HepG2 (cell line): ENCODE measurements around the gene SIX5. TPM values are rescaled to one million over a fixed set of nuclear protein-coding genes. Genes with fewer than 3 reads are reported as not detected.
A peak's percentile ranks its signal among the peaks of the same experiment; 100 is the strongest.

Experiments used
- ATAC-seq: fragments of 200-7000 bp; cut with Tn5 transposase; 3 replicates; pipeline ENCODE4 v1.9.1; 2020; ENCODE audit warnings: mild to moderate bottlenecking, moderate library complexity
- BruUV-seq: library from RNA; stranded (reverse); fragments of 400-500 nt; replicated peaks from 2 replicates; lab custom pipeline; 2021; lab: Mats Ljungman, UMichigan
- CTCF ChIA-PET: fragments of 300-600 bp; formaldehyde crosslinking; extraction: SDS; loops from one replicate; lab custom pipeline; 2021; ENCODE audit warnings: low total read pairs, inconsistent platforms, low intra/inter-chr PET ratio; lab: Yijun Ruan, JAX
- POLR2A ChIA-PET: fragments of 350-600 bp; sonication (Branson Sonifier 250); formaldehyde crosslinking; loops from one replicate; lab custom pipeline; 2020; ENCODE audit warnings: antibody characterized with exemption, inconsistent platforms; lab: Yijun Ruan, JAX
- DNase-seq: peaks from one replicate; pipeline ENCODE4 v3.0.0-alpha.2; 2015; ENCODE audit warnings: low spot score
- FAIRE-seq: peaks from 3 replicates; lab custom pipeline; 2011; peaks lifted over from hg19 to GRCh38; lab: Jason Lieb, UNC
- H2AFZ ChIP-seq: one replicate; pipeline ENCODE4 v1.6.1; 2011; ENCODE audit warnings: low read length, inconsistent platforms
- H3K27ac ChIP-seq: fragments of 300-600 bp; 3 replicates; pipeline ENCODE4 v1.8.0; 2011; ENCODE audit warnings: mixed run types, mild to moderate bottlenecking, mixed read lengths, low read length, inconsistent platforms; ENCODE audit not compliant: insufficient read depth; ENCODE audit errors: extremely low read length
- H3K27me3 ChIP-seq, 2 experiments: fragments of 200-600 bp in 1 of 2; 2 replicates in 1 of 2; 3 replicates in 1 of 2; pipeline versions ENCODE4 v1.6.0 to v1.8.0; 2011; ENCODE audit warnings: low read length in 2 of 2, mild to moderate bottlenecking in 2 of 2, moderate library complexity in 2 of 2, inconsistent platforms in 1 of 2; ENCODE audit not compliant: insufficient read depth in 2 of 2, control insufficient read depth in 1 of 2
- H3K36me3 ChIP-seq, 2 experiments: fragments of 200-600 bp in 1 of 2; replicated peaks in 1 of 2; 2 replicates in 1 of 2; 3 replicates in 1 of 2; pipeline versions ENCODE4 v1.5.1 to v1.8.0; 2011; ENCODE audit warnings: low read length in 2 of 2, inconsistent platforms in 1 of 2; ENCODE audit not compliant: insufficient read depth in 2 of 2, control insufficient read depth in 1 of 2
- H3K4me1 ChIP-seq: 2 replicates; pipeline ENCODE4 v1.5.1; 2012; ENCODE audit warnings: low read length, inconsistent platforms; ENCODE audit not compliant: insufficient read depth
- H3K4me2 ChIP-seq: 2 replicates; pipeline ENCODE4 v1.6.0; 2011; ENCODE audit warnings: low read depth, low read length, inconsistent platforms
- H3K4me3 ChIP-seq, 3 experiments: fragments of 200-600 bp in 1 of 3; sonication (generic), shearing (Covaris generic) in 1 of 3; replicated peaks in 1 of 3; 2 replicates each; pipeline ENCODE4 v1.5.1; 2011 to 2016; ENCODE audit warnings: low read length in 3 of 3, inconsistent platforms in 2 of 3, low read depth in 2 of 3, mild to moderate bottlenecking in 2 of 3, control low read depth in 1 of 3, mixed read lengths in 1 of 3; ENCODE audit not compliant: insufficient read depth in 1 of 3
- H3K79me2 ChIP-seq: one replicate; pipeline ENCODE4 v1.6.1; 2011; ENCODE audit warnings: low read length, inconsistent platforms; ENCODE audit not compliant: insufficient read depth
- H3K9ac ChIP-seq: 2 replicates; pipeline ENCODE4 v1.6.0; 2011; ENCODE audit warnings: mild to moderate bottlenecking, low read depth, low read length, inconsistent platforms; ENCODE audit not compliant: insufficient read depth
- H3K9me3 ChIP-seq: 2 replicates; pipeline ENCODE4 v1.5.1; 2012; ENCODE audit warnings: mild to moderate bottlenecking, low read length
- H4K20me1 ChIP-seq: 2 replicates; pipeline ENCODE4 v1.6.0; 2011; ENCODE audit warnings: inconsistent platforms, mild to moderate bottlenecking, low read length, moderate library complexity; ENCODE audit not compliant: insufficient read depth
- AGO2 ChIP-seq: fragments of 200-400 bp; formaldehyde crosslinking; optimal IDR thresholded peaks from 2 replicates; pipeline ENCODE3; 2017; ENCODE audit warnings: mild to moderate bottlenecking, low read depth, low read length, moderate library complexity
- ASH2L ChIP-seq: fragments of 300-600, 200-600 bp; sonication (generic); IDR thresholded peaks from 2 replicates; pipeline ENCODE4 v1.7.0; 2017; ENCODE audit warnings: low read depth, mild to moderate bottlenecking, moderate library complexity, mixed read lengths, low read length; ENCODE audit not compliant: insufficient read length
- ELF3 ChIP-seq: IDR thresholded peaks from 2 replicates; pipeline ENCODE4 v1.6.1; 2016; ENCODE audit warnings: missing genetic modification reagents, missing compliant biosample characterization
- ETV6 ChIP-seq: sonication (generic); formaldehyde crosslinking; conservative IDR thresholded peaks from 2 replicates; pipeline ENCODE4 v1.4.0; 2020; ENCODE audit warnings: missing genetic modification reagents
- HHEX ChIP-seq: IDR thresholded peaks from 2 replicates; pipeline ENCODE4 v1.6.1; 2016; ENCODE audit warnings: control low read depth
- HIVEP1 ChIP-seq: sonication (generic); formaldehyde crosslinking; IDR thresholded peaks from 2 replicates; pipeline ENCODE4 v1.4.0; 2020; ENCODE audit warnings: mild to moderate bottlenecking, missing genetic modification reagents
- KDM4B ChIP-seq: sonication (generic); formaldehyde crosslinking; IDR thresholded peaks from 2 replicates; pipeline ENCODE4 v1.4.0; 2020; ENCODE audit warnings: missing genetic modification reagents
- MAFF ChIP-seq: IDR thresholded peaks from 2 replicates; pipeline ENCODE4 v1.6.1; 2011; ENCODE audit warnings: low read depth, low read length, improper control_type of control experiment
- NONO ChIP-seq, 2 experiments: fragments of 450-650 bp in 1 of 2; sonication (generic) in 1 of 2; formaldehyde crosslinking in 1 of 2; IDR thresholded peaks in 1 of 2; conservative IDR thresholded peaks in 1 of 2; 2 replicates each; pipeline versions ENCODE4 v1.6.1 to v1.8.0; 2017 to 2022; ENCODE audit warnings: mild to moderate bottlenecking in 1 of 2, missing genetic modification reagents in 1 of 2, moderate library complexity in 1 of 2
- NPAS2 ChIP-seq: sonication (generic); formaldehyde crosslinking; IDR thresholded peaks from 2 replicates; pipeline ENCODE4 v1.8.0; 2022; ENCODE audit warnings: mild to moderate bottlenecking, missing genetic modification reagents, borderline replicate concordance
- RELA ChIP-seq: sonication (generic); formaldehyde crosslinking; IDR thresholded peaks from 2 replicates; pipeline ENCODE4 v1.4.0; 2020; ENCODE audit warnings: missing genetic modification reagents
- SOX5 ChIP-seq: IDR thresholded peaks from 2 replicates; pipeline ENCODE4 v1.6.1; 2016; ENCODE audit warnings: borderline replicate concordance
- SRF ChIP-seq: IDR thresholded peaks from 2 replicates; pipeline ENCODE4 v1.6.1; 2011; ENCODE audit warnings: mild to moderate bottlenecking, low read depth, low read length, moderate library complexity
- ZMYM2 ChIP-seq: sonication (generic); formaldehyde crosslinking; IDR thresholded peaks from 2 replicates; pipeline ENCODE4 v1.8.0; 2022; ENCODE audit warnings: mild to moderate bottlenecking, missing genetic modification reagents
- ZNF263 ChIP-seq: sonication (generic); formaldehyde crosslinking; IDR thresholded peaks from 2 replicates; pipeline ENCODE4 v1.4.0; 2020; ENCODE audit warnings: missing genetic modification reagents
- ZNF691 ChIP-seq: sonication (generic); formaldehyde crosslinking; IDR thresholded peaks from 2 replicates; pipeline ENCODE4 v1.4.0; 2020; ENCODE audit warnings: missing genetic modification reagents, low read depth, mild to moderate bottlenecking, borderline replicate concordance
- WGBS: methylation state at CpG from one replicate; pipeline ENCODE4 v1.1.6; 2017; ENCODE audit warnings: low lambda C conversion rate; 5-methylcytosine and 5-hydroxymethylcytosine counted together
- in situ Hi-C: cut with HindIII; loops from 2 replicates; pipeline ENCODE4 v1.10.0; 2017; ENCODE audit warnings: low pct_unique_long_range_greater_than_20kb; ENCODE audit not compliant: extremely low pct_ligation_motif_present
- intact Hi-C: fragments of 100-400 bp; cut with micrococcal nuclease; formaldehyde crosslinking; loops from one replicate; pipeline ENCODE4 v1.10.0; 2022; ENCODE audit not compliant: unreplicated experiment
- polyA plus RNA-seq, 8 experiments: library from polyadenylated mRNA; depleted of rRNA in 3 of 8; stranded (reverse) in 7 of 8; unstranded in 1 of 8; fragments of >200 nt; fragmentation: Illumina TruSeq in 4 of 8; extraction: Trizol in 4 of 8; gene quantifications; 2 replicates each; pipeline versions ENCODE4 v1.2.1 to v1.2.3, GENCODE V29; 2011 to 2016; ENCODE audit warnings: low read depth in 4 of 8, missing spikeins in 1 of 8, mixed read lengths in 1 of 8; ENCODE audit not compliant: insufficient read depth in 1 of 8
- total RNA-seq, 5 experiments: library from RNA; depleted of rRNA; stranded (reverse); fragments of >200 nt; fragmentation: Illumina TruSeq; extraction: Trizol; gene quantifications; 2 replicates each; pipeline ENCODE4 v1.2.3, GENCODE V29; 2016; ENCODE audit warnings: low read depth in 1 of 5

The SIX5 gene
- total and polyA plus RNA-seq, 2 of the 13 experiments (the other 11 are each of a cell fraction or from before 2014, with no cell fraction given), result 7.7 to 10.5 TPM

GRCh38 chr19:45817725-45818301, 48.8 kb upstream of the SIX5 start:
- Histone ChIP-seq H3K79me2 (no peaks in the 10 kb centered on the region), H4K20me1 (no peaks in the 10 kb centered on the region), H3K9me3 (no peaks in the 10 kb centered on the region), H3K27me3 (no peaks in the 10 kb centered on the region), H3K4me1 (no peaks in the 10 kb centered on the region), H3K36me3 (peaks cover 10 to 22% of the 10 kb centered on the region in 2 experiments), H2AFZ (no peak overlapping the region), H3K9ac (no peak overlapping the region), H3K4me2 (no peak overlapping the region), H3K4me3 (no peak overlapping the region), H3K27ac (no peak overlapping the region)
- CTCF ChIA-PET, result interaction anchor here (1.2 to 2.6 kb wide), 3 partner anchors 66 to 260 kb away, joined by 6 to 50 read pairs (median 6); partner anchors contain the start of gene IRF2BP1
- POLR2A ChIA-PET, result interaction anchor here (1.1 to 1.9 kb wide), 3 partner anchors 10 to 64 kb away, joined by 5 to 15 read pairs (median 13); partner anchors contain the start of genes FOXA3 and SYMPK
- 79% methylated on average over 3 of the region's 19 CpGs for WGBS
- in situ Hi-C loops (loop anchor here (10.0 kb wide), 1 partner anchor 197 kb away; no protein-coding TSS in a partner anchor), intact Hi-C loops (loop anchor here (1.0 to 5.0 kb wide), 4 partner anchors 46 to 259 kb away; partner anchors contain the start of gene FOXA3)
- ATAC-seq (no peak; the same call in 2 of the 3 replicates), FAIRE-seq (no peak), DNase-seq (no peak)
- BruUV-seq, result no TSS peak
- TF ChIP-seq SRF, result no peak
- TF ChIP-seq NPAS2 (CRISPR knock-in tag), result no peak
- TF ChIP-seq RELA (CRISPR knock-in tag), result no peak
- TF ChIP-seq AGO2, result peak; percentile 52
- no peak for TF ChIP-seq ZMYM2 (CRISPR knock-in tag)
- TF ChIP-seq HIVEP1 (CRISPR knock-in tag), result peak; percentile 3; the same call in 1 of the 2 replicates
- TF ChIP-seq KDM4B (CRISPR knock-in tag), result no peak
- TF ChIP-seq ETV6 (CRISPR knock-in tag), result no peak
- no peak for TF ChIP-seq ELF3 (CRISPR knock-in tag)
- TF ChIP-seq HHEX (CRISPR knock-in tag), result no peak
- TF ChIP-seq SOX5, result no peak
- no peak for TF ChIP-seq ASH2L
- no peak for TF ChIP-seq NONO (IDR thresholded peaks at IDR 0.05)
- no peak for TF ChIP-seq NONO (CRISPR knock-in tag; conservative IDR thresholded peaks at IDR 0.05)
- no peak for TF ChIP-seq ZNF691 (CRISPR knock-in tag)
- 0 out of 2 replicates have a peak, but pooled peaks have one; percentile 30 for TF ChIP-seq ZNF263
- TF ChIP-seq MAFF, result no peak
